ENCODE measurements around the gene SIRT1.

SIRT1 gene

GRCh38 chr10:67934336-67934735, 49.9 kb downstream of the SIRT1 start:
- Histone ChIP-seq H3K4me1 (ENCODE audit: control insufficient read depth, insufficient read depth, low read depth, low read length) (no peaks in the 10 kb centered on the region), H3K4ac (ENCODE audit: low read depth in 1 of 2, low read length in 2 of 2) (no peak overlapping the region), H4K91ac (ENCODE audit: low read length) (no peak overlapping the region), H3K9ac (ENCODE audit: low read length) (no peak overlapping the region), H3K27me3 (ENCODE audit: control insufficient read depth in 1 of 2, insufficient read depth in 1 of 2, low read length in 2 of 2) (no peaks in the 10 kb centered on the region), H3K4me2 (ENCODE audit: low read length, poor library complexity, severe bottlenecking) (no peak overlapping the region), H3K27ac (ENCODE audit: low read length, poor library complexity, severe bottlenecking) (no peak overlapping the region), H2BK12ac (ENCODE audit: low read length in 2 of 2) (no peak overlapping the region), H2AK5ac (ENCODE audit: low read length, severe bottlenecking) (no peak overlapping the region), H3K36me3 (ENCODE audit: control insufficient read depth in 1 of 2, insufficient read depth in 2 of 2, low read depth in 1 of 2, low read length in 2 of 2) (peaks cover 31 to 94% of the 10 kb centered on the region in 2 experiments), H3K79me1 (replicated peaks; ENCODE audit: low read length, poor library complexity, severe bottlenecking) (peaks cover 6% of the 10 kb centered on the region), H2BK120ac (ENCODE audit: low read depth, low read length) (no peak overlapping the region), H3K14ac (ENCODE audit: low read length in 2 of 2) (no peak overlapping the region), H3K4me3 (ENCODE audit: insufficient read depth in 1 of 2, low read depth in 1 of 2, low read length in 2 of 2) (no peak overlapping the region), H4K8ac (ENCODE audit: low read length) (no peak overlapping the region), H3K23ac (ENCODE audit: low read length in 2 of 2) (no peak overlapping the region), H3K18ac (ENCODE audit: low read depth in 1 of 2, low read length in 2 of 2) (no peak overlapping the region), H2BK5ac (ENCODE audit: low read depth, low read length, poor library complexity, severe bottlenecking) (no peak overlapping the region), H2BK15ac (ENCODE audit: low read depth, poor library complexity, severe bottlenecking) (no peak overlapping the region), H2AFZ (ENCODE audit: low read depth, low read length) (no peak overlapping the region), H3K9me3 (ENCODE audit: control insufficient read depth, low read length) (no peaks in the 10 kb centered on the region)
- DNase-seq: no peak
- no CpG with 5 or more reads among the region's 1 CpG for WGBS

GRCh38 chr10:67935223-67935622, 50.8 kb downstream of the SIRT1 start:
- Histone ChIP-seq H2BK5ac (ENCODE audit: low read depth, low read length, poor library complexity, severe bottlenecking) (no peak overlapping the region), H3K27ac (ENCODE audit: low read length, poor library complexity, severe bottlenecking) (no peak overlapping the region), H3K18ac (ENCODE audit: low read depth in 1 of 2, low read length in 2 of 2) (no peak overlapping the region), H3K23ac (ENCODE audit: low read length in 2 of 2) (no peak overlapping the region), H3K4ac (ENCODE audit: low read depth in 1 of 2, low read length in 2 of 2) (no peak overlapping the region), H3K4me1 (ENCODE audit: control insufficient read depth, insufficient read depth, low read depth, low read length) (no peaks in the 10 kb centered on the region), H3K4me3 (ENCODE audit: insufficient read depth in 1 of 2, low read depth in 1 of 2, low read length in 2 of 2) (no peak overlapping the region), H2AK5ac (ENCODE audit: low read length, severe bottlenecking) (no peak overlapping the region), H3K9ac (ENCODE audit: low read length) (no peak overlapping the region), H3K4me2 (ENCODE audit: low read length, poor library complexity, severe bottlenecking) (no peak overlapping the region), H2BK120ac (ENCODE audit: low read depth, low read length) (no peak overlapping the region), H3K79me1 (replicated peaks; ENCODE audit: low read length, poor library complexity, severe bottlenecking) (peaks cover 4% of the 10 kb centered on the region), H3K27me3 (ENCODE audit: control insufficient read depth in 1 of 2, insufficient read depth in 1 of 2, low read length in 2 of 2) (no peaks in the 10 kb centered on the region), H2BK15ac (ENCODE audit: low read depth, poor library complexity, severe bottlenecking) (no peak overlapping the region), H3K9me3 (ENCODE audit: control insufficient read depth, low read length) (no peaks in the 10 kb centered on the region), H3K36me3 (ENCODE audit: control insufficient read depth in 1 of 2, insufficient read depth in 2 of 2, low read depth in 1 of 2, low read length in 2 of 2) (peaks cover 26 to 89% of the 10 kb centered on the region in 2 experiments), H4K91ac (ENCODE audit: low read length) (no peak overlapping the region), H3K14ac (ENCODE audit: low read length in 2 of 2) (no peak overlapping the region), H2BK12ac (ENCODE audit: low read length in 2 of 2) (no peak overlapping the region), H4K8ac (ENCODE audit: low read length) (no peak overlapping the region), H2AFZ (ENCODE audit: low read depth, low read length) (no peak overlapping the region)
- no peak for DNase-seq
- WGBS: 96% methylated on average over 8 of the region's 9 CpGs

- no peak overlapping the region for H3K4ac ChIP-seq (ENCODE audit: low read depth in 1 of 2, low read length in 2 of 2)
- H3K4me1 ChIP-seq (ENCODE audit: control insufficient read depth, insufficient read depth, low read depth, low read length): no peaks in the 10 kb centered on the region
- H3K27ac ChIP-seq (ENCODE audit: low read length, poor library complexity, severe bottlenecking): no peak overlapping the region
- H2BK5ac ChIP-seq (ENCODE audit: low read depth, low read length, poor library complexity, severe bottlenecking): no peak overlapping the region
- no peaks in the 10 kb centered on the region for H3K27me3 ChIP-seq (ENCODE audit: control insufficient read depth in 1 of 2, insufficient read depth in 1 of 2, low read length in 2 of 2)
- no CpG with 5 or more reads among the region's 1 CpG for WGBS
- no peak overlapping the region for H3K23ac ChIP-seq (ENCODE audit: low read length in 2 of 2)
- no peak overlapping the region for H3K9ac ChIP-seq (ENCODE audit: low read length)
- no peak overlapping the region for H2BK15ac ChIP-seq (ENCODE audit: low read depth, poor library complexity, severe bottlenecking)
- H2BK12ac ChIP-seq (ENCODE audit: low read length in 2 of 2): no peak overlapping the region
- H3K9me3 ChIP-seq (ENCODE audit: control insufficient read depth, low read length): no peaks in the 10 kb centered on the region
- H2AFZ ChIP-seq (ENCODE audit: low read depth, low read length): no peak overlapping the region
- no peak for DNase-seq
- H2BK120ac ChIP-seq (ENCODE audit: low read depth, low read length): no peak overlapping the region
- H3K4me3 ChIP-seq (ENCODE audit: insufficient read depth in 1 of 2, low read depth in 1 of 2, low read length in 2 of 2): no peak overlapping the region
- no peak overlapping the region for H4K91ac ChIP-seq (ENCODE audit: low read length)
- H3K18ac ChIP-seq (ENCODE audit: low read depth in 1 of 2, low read length in 2 of 2): no peak overlapping the region
- H2AK5ac ChIP-seq (ENCODE audit: low read length, severe bottlenecking): no peak overlapping the region
- H3K79me1 ChIP-seq (replicated peaks; ENCODE audit: low read length, poor library complexity, severe bottlenecking): peaks cover 5% of the 10 kb centered on the region
- H3K36me3 ChIP-seq (ENCODE audit: control insufficient read depth in 1 of 2, insufficient read depth in 2 of 2, low read depth in 1 of 2, low read length in 2 of 2): peaks cover 20 to 89% of the 10 kb centered on the region in 2 experiments
- no peak overlapping the region for H3K14ac ChIP-seq (ENCODE audit: low read length in 2 of 2)
- H4K8ac ChIP-seq (ENCODE audit: low read length): no peak overlapping the region
- no peak overlapping the region for H3K4me2 ChIP-seq (ENCODE audit: low read length, poor library complexity, severe bottlenecking)
Measured at GRCh38 chr10:67936416-67936815, 52.0 kb downstream of the SIRT1 start.

- Histone ChIP-seq H2AK5ac (ENCODE audit: low read length, severe bottlenecking) (no peak overlapping the region), H3K18ac (ENCODE audit: low read depth in 1 of 2, low read length in 2 of 2) (no peak overlapping the region), H4K8ac (ENCODE audit: low read length) (peak overlapping the region; percentile 37), H3K27ac (ENCODE audit: low read length, poor library complexity, severe bottlenecking) (no peak overlapping the region), H3K4me3 (ENCODE audit: insufficient read depth in 1 of 2, low read depth in 1 of 2, low read length in 2 of 2) (no peak overlapping the region), H2BK15ac (ENCODE audit: low read depth, poor library complexity, severe bottlenecking) (no peak overlapping the region), H3K23ac (ENCODE audit: low read length in 2 of 2) (no peak overlapping the region), H2BK12ac (ENCODE audit: low read length in 2 of 2) (no peak overlapping the region), H2AFZ (ENCODE audit: low read depth, low read length) (peak overlapping the region; percentile 23), H3K4ac (ENCODE audit: low read depth in 1 of 2, low read length in 2 of 2) (no peak overlapping the region), H3K79me1 (replicated peaks; ENCODE audit: low read length, poor library complexity, severe bottlenecking) (peaks cover 23% of the 10 kb centered on the region), H3K36me3 (ENCODE audit: control insufficient read depth in 1 of 2, insufficient read depth in 2 of 2, low read depth in 1 of 2, low read length in 2 of 2) (peaks cover 17 to 81% of the 10 kb centered on the region in 2 experiments), H2BK120ac (ENCODE audit: low read depth, low read length) (no peak overlapping the region), H3K27me3 (ENCODE audit: control insufficient read depth in 1 of 2, insufficient read depth in 1 of 2, low read length in 2 of 2) (no peaks in the 10 kb centered on the region), H3K9me3 (ENCODE audit: control insufficient read depth, low read length) (no peaks in the 10 kb centered on the region), H4K91ac (ENCODE audit: low read length) (peak overlapping the region; percentile 68), H3K14ac (ENCODE audit: low read length in 2 of 2) (no peak overlapping the region), H3K4me1 (ENCODE audit: control insufficient read depth, insufficient read depth, low read depth, low read length) (peaks cover 5% of the 10 kb centered on the region), H3K9ac (ENCODE audit: low read length) (no peak overlapping the region), H3K4me2 (ENCODE audit: low read length, poor library complexity, severe bottlenecking) (no peak overlapping the region), H2BK5ac (ENCODE audit: low read depth, low read length, poor library complexity, severe bottlenecking) (no peak overlapping the region)
- WGBS: 100% methylated on average over 2 of the region's 2 CpGs
- no peak for DNase-seq
Measured at GRCh38 chr10:67943917-67944316, 59.5 kb downstream of the SIRT1 start.

Measured in mesenchymal stem cell (in vitro differentiated cells and primary cell).